NCI-H526 treated with DMSO at 0.1 percent for 48 hours (cell line): ENCODE data around the gene CD34.
"Not testable (repeated sequence)": the region's sequence is repeated elsewhere in the genome, so short reads cannot be mapped to it uniquely, and the experiment has no call there.

Experiments
- DNase-seq: peaks from one replicate; lab custom pipeline; 2025; lab: John Stamatoyannopoulos, UW

CD34 gene, protein sequence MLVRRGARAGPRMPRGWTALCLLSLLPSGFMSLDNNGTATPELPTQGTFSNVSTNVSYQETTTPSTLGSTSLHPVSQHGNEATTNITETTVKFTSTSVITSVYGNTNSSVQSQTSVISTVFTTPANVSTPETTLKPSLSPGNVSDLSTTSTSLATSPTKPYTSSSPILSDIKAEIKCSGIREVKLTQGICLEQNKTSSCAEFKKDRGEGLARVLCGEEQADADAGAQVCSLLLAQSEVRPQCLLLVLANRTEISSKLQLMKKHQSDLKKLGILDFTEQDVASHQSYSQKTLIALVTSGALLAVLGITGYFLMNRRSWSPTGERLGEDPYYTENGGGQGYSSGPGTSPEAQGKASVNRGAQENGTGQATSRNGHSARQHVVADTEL

DNA sequence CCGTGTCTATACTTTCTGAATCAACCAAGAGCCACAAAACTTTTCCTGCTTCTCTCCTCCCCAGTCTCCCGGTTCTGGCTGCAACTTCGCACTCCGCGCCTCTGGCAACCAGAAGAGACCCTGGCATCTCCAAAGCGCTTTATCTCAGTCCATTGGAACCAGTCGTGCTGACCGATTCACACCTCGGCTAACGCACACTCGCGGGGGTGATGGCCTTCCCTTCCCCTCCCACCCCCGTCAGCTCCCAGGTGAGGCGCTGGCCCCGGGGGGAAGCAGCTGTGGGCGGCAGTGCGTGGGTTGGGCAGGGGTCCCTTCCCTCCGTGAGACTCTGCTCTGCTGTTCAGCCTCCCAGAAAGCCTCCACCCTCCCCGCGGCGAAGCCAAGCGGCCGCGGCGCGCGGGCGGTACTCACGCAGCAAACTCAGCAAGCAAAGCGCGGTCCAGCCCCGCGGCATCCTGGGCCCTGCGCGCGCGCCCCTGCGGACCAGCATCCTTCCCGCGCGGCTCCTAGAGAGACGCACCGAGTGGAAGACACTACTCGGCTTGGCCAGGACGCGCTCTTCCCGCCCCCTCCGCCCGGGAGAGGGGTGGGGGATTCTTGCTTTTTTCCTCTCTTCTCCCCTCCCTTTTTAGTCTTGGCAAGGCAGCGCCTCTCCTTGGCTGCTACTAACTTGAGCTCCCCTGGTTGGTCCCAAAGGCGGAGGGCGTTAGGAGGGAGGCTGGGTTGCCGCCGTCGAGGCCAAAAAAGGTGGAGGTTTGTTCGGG lies at the start of gene CD34:
Gene CD34 (minus strand): TSS at position 535 of the 764 bp plus-strand sequence. CDS start 45 bp downstream, at position 490.
- DNase-seq = no peak

DNA sequence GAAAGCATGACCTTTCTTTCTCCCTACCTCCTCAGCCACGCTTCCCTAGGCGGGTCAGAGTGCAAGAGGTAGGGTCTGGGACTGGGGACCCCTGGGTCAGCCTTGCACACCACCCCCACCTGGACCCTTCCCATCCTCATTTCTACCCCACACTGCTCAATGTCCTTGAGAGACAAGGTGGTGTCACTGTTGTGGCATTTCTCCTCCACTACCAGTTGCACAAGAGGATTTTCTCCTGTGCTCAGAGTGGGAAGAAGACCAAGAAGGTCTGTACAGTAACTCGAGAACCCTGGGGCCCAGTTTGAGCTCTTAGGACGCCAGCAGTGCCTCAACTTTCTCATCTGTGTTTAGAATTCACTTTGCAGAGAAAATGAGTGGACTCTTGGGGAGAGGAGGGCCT lies 49.4 kb upstream of the CD34 start:
- no peak for DNase-seq

DNA sequence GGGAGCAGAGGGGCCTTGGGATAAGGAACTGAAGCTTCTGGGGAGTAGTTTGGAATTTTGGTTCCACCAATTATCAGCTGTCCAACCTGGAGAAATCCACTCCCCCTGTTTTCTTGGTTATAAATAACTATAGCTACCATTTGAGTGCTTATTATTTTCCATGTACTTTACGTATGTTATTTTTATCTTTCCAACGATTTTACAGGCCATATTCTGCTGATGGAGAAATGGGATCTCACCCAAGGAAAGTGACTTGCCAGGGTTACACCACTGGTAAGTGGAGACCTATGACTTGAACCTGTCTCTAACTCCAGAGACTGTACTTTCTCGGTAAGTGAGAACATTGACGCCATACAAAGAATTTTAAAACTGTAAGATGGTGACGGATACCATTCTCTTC lies 49.0 kb upstream of the CD34 start:
- DNase-seq = no peak

DNA sequence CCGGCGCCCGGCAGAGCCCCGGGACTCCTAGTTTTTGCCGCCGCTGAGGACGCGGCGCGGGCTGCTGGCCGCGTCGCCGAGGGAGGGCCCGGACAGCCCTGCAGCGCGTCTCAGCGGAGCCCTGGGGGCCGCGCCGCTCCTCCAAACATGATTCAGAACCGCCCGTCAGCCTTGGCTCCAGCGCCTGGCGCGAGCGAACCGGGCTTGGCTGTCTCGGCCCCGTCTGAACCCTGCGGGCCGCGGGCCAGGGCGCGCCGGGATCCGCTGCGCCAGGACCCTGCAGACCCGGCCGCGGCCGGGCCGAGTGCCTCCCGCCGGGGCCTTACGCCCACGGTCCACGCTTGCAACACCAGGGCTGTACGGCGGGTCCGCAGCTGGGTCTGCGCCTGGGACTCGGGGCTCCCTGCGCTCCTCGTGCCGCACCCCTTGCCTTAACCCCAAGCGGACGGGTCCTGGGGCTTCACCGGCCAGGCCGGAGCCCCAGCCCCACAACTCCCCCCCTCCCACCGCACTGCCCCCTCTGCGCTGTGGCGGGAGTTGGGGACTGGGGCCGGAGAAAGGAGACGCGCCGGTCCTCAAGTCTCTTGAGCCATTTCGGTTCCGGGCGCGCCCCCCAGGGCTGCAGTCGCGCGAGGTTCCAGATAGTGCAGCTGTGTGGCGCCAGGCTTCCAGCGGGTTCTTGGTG lies 48.4 kb upstream of the CD34 start:
- DNase-seq = no peak

DNA sequence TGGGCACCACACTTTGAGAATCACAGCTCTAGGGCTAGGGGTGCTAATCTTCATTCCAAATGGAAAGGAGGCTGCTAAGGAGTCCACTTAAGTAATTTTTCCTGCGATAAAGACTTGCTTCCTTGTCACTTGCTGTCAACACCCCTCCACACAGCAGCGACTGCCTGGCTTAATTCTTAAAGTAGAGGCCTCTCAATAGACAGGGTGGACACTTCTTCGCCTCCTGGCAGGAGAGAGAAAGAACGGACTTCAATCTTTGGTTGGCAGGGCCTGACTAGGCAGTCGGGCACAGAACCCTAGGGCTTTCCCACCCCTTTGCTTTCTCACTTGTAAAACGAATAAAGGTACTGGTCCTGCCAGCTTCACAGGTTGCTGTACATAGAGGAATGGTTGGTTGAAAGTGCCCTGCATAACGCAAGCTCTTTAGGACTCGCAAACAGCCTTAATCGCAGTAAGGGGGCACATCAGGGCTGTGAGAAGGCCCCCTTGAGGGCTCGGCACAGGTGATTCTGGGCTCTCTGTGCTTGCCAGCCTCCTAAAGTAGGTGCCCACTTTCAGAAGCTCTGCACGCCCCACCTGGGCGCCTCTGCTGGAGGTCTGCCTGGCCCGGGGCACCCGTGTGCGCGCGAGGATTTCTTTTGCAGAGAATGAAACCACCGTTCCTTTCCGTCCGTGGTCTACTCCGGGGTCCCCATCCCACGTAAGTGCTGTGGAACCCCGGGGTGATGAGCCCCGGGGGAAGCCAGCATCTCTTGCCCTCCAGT lies 47.6 kb upstream of the CD34 start:
- no peak for DNase-seq

DNA sequence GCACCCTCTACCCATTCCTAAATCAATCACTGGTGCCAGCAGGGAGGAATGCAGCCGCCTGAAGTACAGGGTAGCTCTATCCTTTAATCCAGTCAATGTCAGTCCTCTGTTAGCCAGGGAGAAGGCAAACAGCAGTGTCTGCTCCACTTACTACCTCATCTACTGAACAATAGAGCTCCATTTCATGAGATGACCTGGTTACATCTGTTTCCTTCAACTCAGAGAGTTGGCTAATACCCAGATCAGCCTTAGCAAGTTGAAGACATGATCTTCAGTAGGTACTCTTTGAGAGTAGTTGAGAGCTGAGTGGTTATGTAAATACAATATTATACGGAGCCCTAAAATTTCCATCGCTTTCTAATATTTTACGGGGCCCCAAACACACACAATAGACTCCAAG lies 46.1 kb upstream of the CD34 start:
- no peak for DNase-seq

DNA sequence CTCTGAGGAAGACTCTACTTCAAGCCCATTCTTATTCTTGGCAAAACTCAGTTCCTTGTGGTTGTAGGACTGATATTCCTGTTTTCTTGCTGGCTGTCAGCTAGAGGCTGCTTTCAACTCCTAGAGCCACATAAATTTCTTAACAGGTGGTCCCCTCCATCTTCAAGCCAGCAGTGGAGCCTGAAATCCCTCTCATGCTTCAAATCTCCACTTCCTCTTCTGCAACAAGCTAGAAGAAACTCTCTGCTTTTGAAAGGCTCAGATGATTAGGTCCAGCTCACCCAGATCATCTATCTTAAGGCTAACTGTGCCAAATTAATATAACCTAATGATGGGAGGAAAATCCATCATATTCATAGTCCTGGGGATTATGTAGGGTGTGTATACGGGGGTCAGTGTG lies 43.2 kb upstream of the CD34 start:
- DNase-seq = no peak

DNA sequence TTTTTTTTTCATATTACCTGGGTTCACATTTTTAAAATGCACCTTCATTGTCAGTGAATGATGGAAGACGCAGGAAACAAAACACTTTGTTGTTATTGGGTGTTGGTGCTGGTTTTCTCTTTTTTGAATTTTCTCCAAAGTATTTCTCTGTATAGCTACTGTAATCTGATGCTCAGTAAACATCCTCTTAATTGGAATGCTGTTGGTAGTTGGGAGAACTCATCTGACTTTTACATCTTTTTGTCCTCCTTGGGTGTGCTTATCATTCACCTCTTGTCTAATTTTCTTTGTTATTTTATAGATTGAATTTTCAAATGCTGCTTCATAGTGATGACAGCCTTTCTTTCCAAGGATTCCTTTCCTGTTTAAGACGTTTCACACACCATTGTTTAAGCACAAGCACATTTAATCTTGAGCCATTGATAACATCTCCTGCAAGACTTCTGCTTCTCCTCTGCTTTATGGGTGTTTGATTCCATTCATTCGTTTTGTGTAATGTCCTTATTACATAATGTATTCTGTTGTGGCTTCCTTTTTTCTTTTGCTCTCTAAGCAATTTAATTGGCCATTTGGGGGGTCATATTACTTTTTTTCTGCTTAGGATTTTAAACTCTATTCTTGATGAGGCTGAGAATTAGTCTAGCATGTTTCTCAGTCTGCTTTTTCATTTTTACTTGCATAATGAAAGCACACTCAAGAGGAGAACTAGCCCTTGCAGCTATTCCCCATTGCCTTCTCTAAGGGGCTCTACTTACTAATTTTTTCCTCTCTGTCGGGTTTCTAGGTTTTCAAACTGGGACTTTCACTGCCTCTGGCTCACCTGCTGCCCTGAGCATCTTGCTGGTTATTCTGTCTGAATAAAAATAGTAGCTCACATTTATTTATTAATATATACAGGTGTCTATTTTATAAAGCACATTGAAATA lies 42.0 kb upstream of the CD34 start:
- no peak for DNase-seq

DNA sequence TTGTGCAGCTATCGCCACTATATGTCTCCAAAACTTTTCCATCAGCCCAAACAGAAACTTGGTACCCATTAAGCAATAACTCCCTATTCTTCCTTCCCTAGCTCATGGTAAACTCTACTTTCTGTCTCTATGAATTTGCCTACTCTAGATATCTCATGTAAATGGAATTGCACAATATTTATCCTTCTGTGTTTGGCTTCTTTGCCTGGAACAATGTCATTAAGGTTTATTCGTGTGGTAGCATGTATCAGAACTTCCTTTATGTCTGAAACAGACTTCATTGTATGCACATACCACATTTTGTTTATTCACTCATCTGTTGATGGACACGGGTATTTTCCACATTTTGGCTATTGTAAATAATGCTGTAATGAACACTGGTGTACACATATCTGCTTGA lies 40.7 kb upstream of the CD34 start:
- DNase-seq = no peak

DNA sequence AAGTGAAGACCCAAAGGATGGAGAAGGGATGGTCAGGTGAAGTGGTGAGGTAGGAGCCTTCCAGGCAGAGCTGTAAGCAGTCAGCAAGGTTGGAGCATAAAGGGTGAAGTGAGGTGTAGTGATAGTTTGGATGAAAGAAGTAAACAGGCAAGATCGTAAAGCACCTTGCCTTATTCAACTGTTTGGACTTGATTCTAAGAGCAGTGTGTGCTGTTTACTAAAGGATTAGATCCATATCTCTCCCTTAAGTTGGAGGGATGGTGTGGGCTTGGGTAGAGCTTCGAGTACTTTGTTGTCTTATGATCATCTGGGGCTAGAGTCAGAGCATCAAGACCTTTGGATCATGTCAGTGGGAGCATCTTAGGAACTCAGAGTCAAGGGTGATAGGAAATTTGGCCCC lies 39.8 kb upstream of the CD34 start:
- no peak for DNase-seq

DNA sequence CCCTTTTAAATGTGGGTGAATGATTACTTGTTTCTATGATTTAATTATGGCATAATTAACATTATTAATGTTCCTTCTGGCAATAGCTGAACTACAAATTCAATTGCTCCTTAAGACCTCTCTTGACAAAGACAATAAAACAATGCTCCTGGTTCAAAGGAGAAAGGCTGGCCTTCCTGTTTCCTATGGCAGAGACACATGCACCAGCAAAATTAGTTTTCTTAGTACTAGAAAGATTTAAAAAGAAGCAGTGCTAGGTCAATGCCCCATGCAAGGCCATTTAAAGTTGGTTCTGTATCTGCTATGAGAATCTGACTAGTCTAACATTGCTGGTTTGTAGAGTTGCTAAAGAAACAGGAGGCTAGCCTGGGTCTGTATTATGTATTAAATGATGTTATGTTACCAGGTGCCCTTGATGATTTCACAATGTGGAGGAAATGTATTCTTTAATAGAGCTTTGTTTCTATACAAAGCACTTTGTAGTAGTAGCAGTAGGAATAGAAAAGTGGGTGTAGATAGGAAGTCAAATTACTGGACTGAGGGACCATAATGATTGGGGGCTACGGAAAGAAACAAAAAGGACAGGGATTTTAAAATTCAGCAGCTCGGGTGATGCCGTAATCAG lies 38.8 kb upstream of the CD34 start:
- DNase-seq = no peak

DNA sequence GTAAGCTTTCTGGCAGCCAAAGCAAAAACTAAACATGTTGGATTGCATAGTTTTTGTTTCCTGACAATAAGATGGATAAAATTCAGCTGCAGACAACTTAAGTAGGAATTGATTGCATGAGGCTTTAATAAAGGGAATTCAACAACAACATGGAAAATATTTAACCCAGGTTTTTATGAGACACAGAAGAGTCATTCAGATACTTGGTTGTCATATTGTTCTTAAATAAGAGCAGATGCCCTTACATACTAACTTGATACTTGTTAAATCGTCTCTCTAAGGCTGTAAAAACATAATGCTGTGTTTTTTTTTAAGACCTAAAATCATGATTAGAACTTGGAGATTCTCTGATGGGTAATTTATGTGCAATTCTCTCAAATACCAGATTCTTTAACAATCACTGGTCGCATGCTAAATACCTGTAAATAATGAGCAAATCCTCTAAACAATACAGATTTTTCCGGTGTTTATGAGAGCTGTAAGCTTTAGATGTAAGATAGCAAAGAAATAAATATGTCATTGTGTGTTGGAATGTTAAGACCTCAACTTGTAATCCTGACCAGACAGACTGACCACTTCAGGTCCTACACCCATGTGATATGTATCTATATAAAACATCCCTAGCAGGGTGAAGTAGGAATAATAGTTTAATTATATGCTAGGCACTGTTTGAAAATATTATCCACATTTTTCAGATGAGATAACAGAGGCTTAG lies 37.8 kb upstream of the CD34 start:
- DNase-seq = no peak

DNA sequence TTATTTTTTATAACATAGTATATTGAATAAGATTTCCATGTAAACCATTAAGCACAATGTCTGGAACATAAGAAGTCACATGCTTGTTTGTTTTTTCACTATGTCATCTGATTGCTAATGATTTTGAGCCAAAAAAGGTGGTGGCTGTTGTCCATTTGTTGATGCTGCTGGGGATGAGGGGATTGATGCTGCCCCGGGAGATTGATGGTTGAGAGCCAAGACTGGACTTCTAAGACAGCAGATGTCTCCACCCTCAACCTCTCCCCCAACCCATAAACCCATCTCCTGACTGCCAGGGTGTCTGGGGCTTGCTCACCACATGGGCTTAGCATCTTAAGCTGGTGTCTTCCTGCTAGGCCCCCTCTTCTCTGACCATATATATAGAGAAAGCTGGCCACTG lies 35.8 kb upstream of the CD34 start:
- DNase-seq = no peak

DNA sequence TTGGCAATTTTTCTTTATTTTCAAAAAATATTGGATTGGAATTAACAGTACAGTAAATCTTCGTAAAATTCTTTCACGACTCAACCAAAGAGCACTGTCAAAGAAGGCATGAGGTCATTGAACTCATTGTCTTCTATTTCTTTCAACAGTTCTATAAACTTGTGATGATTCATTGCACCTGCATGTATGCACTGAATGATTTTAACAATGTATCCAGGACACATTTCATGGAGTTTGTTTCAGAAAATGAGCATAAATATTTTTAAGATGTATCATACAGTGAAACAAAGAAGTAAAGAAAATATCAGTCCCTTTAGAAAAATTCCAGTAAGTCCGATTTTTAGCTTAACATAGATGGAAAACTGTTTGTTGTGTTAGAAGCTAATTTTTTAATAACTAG lies 33.6 kb upstream of the CD34 start:
- no peak for DNase-seq

DNA sequence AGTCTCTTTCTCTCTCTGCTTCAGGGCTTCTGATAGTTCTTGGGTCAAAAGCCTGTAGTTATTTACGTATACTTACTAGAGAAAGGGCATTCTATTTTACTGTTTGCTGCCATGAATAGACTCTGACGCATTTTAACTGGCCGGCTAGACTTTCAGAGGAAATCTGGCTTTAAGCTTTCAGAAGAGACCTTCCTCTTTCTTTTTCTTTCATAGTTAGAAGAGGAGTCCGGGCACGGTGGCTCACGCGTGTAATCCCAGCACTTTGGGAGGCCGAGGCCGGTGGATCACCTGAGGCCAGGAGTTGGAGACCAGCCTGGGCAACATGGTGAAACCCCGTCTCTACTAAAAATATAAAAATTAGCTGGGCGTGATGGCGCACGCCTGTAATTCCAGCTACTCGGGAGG lies 31.4 kb upstream of the CD34 start:
- not testable (repeated sequence) for DNase-seq

DNA sequence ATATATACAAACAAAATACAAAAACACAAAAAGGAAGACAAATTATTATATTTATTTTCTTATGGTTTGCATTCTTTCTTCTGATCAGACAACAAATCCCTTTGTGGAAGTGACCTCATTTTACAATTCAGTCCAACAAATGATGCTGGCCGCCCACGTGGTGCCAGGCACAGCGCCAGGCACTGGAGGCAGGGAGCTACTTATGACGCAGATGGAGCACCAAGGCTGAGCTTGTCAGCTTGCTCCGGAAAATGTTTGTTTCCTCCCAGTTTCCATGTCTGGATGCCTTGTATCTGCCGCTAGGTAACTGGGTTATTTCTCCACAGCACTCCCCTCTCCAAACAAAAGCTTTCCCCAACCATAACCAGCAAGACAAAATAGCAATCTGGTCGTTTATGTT lies 30.7 kb upstream of the CD34 start:
- DNase-seq = no peak

DNA sequence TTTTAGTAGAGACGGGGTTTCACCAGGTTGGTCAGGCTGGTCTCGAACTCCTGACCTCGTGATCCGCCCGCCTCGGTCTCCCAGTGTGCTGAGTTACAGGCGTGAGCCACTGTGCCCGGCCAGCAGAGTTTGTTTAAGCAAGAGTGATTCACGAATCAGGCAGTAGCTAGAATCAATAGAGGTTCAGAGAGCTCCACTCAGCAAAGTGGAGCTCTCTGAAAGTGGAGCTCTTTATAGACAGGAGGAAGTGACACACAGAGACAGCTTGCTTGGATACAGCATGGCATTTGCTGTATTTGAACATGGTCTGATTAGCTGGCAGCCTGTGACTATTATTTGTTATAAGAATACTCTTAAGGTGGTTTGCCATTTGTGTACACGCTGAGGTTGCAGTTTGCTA lies 27.1 kb upstream of the CD34 start:
- no peak for DNase-seq

DNA sequence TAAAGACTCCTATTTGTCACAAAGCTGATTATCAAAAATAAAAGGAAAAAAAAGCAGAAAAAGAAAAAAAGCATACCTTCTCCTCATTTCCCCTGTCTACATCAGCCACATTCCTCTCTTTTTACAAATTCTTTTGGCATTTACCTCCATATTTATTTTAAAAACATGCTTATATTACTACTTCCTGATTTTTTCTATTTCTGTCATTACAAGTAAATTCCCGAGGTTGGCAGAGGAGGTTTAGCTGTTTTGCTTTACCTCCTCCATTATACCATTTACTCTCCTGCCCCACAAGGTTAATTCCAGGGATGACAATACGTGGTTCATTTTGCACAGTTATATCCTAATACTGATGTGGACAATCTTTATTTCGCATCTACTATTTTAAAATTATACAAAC lies 26.3 kb upstream of the CD34 start:
- DNase-seq = no peak

DNA sequence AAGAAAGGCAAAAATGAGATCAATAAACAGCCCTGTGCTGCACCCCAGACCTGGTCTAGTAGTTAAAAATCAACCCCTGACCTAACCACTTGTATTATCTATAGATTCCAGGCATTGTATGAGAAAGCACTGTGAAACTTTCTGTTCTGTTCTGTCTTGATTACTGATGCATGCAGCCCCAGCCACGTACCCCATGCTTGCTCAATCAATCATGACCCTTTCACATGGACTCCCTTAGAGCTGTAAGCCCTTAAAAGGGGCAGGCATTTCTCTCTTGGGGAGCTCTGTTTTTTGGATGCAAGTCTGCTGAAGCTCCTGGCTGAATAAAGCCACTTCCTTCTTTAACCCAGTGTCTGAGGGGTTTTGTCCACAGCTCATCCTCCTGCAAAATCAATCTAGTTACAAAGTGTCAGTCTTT lies 24.2 kb upstream of the CD34 start:
- DNase-seq = no peak

DNA sequence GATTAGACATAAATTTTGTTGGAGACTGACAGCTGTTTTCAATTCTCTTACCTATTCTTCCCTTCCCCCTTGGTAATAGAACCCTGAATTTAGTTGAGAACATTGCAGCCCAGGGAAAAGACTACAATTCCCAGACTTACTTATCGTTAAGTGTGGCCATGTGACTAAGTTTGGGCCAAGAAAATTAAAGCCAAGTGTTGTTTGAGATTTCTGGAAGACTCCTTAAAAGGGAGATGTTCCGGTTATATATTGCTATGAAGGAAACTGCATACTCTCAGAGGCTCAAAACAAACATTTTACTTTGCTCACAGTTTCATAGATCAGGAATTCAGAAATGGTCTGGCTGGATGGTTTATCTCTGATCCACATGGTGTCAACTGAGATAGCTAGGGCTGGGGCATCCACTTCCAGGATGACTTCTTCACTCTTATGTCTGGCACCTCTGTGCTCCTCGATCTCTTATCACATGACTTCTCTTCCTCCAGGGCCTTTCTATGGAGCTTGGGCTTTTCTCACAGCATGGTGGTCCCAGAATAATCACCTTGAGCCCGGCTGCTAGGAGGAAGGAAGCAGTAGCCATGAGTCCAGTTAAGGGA lies 22.4 kb upstream of the CD34 start:
- DNase-seq = no peak
